Measurements from ENCODE around the gene ZNF423.

The ZNF423 gene

DNA sequence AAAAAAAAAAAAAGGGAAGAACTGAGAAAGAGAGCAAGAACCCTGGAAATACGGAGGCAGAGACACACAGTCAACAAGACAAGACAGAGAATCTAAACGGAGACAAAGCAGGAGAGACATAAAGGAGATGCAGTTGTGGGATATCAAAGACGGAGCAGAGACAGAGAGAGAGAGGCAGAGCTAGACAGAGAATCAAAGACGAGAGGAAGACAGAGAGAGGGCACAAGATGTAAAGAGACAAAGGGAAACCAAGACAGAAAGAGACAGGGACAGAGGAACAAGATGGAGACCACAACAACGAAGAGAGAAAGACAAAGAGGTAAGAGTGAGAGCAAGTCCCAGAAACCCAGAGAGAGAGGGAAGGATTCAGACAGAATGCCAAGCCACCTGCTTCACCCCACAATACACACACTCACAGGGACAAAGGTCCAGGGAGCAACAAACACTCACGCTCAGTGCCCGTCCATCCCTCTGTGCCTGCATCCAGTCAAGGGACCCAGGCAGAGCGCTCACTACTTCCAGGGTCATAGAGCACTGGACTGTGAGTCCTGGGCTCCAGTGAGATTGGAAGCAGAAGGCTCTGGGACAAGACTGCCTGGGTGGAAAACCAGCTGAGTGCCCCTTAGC is 393.4 kb downstream of the ZNF423 start:
- no peak for DNase-seq

DNA sequence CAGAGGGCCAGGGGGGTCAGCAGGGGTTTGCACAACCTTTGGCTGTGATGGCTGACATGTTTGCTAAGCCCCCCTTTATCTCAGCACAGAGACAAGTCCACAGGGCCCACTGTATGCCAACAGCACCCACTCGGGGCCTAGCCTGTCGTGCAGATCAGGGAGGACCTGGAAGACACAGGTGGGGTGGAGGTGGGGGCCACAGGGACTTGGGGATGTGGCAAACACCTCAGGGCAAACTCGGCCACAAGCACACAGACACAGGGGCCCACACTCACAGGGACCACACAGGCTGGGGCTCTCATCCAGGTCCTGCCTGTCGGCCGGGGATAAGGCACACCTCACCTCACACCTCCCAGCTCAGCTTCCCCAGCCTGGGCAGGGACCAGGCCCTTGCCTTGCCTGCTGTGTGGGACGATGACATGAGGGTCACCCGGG is 394.4 kb downstream of the ZNF423 start:
- no peak for DNase-seq

DNA sequence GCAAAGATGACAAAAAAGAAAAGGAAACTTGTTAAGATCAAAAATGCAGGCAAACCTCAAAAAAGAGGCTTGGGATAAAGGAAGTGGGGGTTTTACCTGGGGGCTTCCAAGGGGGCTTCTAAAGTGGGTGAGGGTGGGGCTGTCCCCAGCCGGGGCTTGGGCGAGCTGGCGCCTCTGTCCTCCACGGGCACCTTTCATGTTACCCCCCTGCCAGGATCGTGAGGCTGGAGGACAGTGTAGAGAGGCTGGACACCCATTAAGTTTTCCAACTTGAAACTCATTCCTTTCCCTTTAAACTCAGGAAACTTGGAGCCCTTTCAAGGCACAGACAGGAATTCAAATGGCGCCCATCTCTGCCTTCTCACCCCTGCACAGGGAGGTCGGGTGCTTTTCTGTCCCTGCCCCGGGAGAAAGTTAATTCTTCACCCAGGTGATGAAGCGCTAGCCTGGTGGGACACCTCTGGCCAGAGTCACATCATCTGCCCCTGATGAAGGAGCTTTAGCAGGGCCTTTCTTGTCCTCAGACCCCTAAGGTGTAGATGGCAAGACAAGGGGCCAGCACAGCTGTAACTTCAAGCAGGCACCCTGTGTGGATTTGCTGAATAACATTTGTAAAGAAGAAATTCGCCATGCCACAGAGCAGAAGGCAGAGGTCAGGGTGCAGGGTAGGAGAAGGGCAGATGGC is 395.0 kb downstream of the ZNF423 start:
- no peak for DNase-seq

DNA sequence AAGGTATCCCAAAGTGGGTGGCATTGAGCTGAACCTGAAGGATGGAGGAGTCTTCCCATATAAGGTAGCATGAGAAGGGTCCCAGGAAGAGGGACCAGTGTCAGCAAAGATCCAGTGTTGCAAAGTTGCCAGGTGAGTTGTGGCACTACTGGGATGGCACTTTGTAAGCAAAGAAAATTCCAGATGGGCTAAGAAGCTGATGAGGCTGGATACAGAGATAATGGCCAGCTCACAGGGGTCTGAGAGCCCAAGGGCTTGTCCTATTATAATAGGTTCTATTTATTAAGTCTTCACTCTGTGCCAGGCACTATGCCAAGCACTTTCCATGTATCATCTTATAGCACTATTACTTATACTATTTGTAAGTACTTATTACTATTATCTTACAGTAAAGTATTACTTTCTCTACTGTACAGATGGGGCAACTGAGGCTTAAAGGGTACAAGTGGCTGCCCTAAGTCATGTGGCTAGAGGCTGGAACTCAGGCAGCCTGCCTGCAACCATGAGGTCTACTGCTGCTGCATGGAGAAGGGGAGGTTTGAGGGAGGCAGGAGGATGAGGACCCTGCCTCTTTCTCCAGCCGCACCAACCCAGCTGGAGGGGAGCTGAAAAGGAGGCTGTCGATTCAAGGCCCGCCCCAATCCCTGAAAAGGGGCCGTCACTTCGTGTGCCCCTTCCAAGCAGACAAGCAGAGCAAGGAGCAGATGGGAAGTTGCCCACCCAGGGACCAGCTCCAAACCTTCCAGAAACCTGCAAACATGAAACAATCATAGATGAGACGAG is 395.8 kb downstream of the ZNF423 start:
- no peak for DNase-seq

DNA sequence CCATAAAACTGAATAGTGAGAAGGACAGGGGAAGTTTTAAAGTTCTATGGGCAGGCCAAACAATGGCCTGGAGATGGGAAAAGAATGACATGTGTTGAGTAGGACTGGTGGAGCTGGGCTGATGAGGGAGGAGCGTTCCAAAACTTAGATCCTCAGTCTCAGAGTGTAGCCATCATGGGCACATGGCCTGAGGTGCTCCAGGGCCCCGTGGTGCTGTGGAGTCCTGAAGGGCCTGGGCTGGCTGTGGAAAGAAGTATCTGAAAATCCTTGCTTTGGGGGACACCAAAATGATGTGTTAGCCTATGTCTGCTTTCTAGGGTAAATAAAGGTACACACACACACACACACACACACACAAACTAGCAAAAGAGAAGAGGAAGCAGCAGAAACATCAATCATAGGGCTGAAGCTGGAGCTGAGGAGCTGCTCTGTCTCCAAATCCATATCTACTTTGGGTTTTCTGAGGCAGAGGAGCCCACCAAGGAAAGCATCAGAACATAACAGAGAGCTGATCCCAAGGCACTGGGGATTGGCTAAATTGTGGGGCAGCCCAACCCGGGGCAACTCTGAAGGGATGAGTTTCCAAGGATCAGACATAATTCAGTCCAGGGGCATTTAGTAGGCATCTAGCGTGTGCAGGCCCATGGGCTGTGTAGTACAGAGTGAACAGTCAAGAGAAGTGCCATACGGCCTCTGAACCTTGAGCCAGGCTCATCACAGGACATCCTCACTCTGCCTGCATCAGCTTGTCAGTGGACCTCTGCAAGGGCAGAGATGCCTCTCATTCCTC is 397.1 kb downstream of the ZNF423 start:
- DNase-seq: no peak

DNA sequence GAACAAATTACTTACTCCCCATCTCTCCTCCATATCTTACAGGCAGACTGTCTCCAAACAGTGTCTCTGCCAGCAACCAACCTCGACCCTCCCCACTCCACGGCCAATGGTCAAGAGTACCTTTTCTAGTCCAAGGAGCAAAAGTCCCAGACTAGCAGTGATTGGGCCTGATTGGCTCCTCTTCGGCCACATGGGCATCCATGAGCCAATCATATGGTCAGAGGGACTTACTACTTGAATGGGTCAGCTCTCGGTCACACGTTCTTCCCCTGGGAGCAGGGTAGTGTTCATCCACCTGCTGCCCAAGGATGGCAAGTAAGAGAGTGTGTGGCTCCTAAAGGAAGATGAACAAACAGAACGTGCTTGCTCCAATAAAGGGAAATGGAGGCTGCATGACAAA is 397.7 kb downstream of the ZNF423 start:
- no peak for DNase-seq

DNA sequence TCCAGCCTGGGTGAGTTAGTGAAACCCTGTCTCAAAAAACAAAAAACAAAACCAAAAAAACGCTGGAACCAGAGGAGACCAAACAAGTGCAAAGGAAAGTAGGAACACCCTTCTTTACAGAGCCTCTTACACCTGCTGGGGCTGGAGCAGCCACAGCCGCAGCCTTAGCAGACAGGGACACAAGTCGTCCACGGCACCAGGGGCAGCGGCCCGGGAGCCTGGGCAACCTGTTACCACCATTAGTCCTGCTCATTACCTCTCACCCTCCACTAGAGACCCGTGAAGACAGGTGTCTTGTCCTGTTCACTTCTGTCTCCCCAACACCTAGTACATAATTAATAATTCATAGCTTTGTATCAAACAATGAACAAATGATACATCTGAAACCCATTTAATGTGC is 398.7 kb downstream of the ZNF423 start:
- DNase-seq: no peak

DNA sequence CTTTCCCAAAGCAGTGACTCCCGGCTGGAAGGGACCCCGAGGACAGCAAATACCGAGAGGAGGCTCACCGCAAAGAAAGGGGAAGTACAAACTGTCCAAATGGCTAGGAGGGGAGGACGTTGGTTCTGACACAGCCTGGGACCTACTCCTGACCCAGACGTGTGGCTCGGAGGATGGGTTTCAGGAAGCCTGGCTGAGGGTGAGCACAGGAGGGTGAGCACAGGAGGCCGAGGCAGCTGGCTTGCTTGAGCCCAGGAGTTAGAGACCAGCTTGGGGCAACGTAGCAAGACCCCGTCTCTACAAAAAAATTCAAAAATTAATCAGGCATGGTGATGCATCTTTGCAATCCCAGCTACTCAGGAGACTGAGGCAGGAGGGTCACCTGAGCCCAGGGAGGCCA is 399.1 kb downstream of the ZNF423 start:
- DNase-seq: no peak

DNA sequence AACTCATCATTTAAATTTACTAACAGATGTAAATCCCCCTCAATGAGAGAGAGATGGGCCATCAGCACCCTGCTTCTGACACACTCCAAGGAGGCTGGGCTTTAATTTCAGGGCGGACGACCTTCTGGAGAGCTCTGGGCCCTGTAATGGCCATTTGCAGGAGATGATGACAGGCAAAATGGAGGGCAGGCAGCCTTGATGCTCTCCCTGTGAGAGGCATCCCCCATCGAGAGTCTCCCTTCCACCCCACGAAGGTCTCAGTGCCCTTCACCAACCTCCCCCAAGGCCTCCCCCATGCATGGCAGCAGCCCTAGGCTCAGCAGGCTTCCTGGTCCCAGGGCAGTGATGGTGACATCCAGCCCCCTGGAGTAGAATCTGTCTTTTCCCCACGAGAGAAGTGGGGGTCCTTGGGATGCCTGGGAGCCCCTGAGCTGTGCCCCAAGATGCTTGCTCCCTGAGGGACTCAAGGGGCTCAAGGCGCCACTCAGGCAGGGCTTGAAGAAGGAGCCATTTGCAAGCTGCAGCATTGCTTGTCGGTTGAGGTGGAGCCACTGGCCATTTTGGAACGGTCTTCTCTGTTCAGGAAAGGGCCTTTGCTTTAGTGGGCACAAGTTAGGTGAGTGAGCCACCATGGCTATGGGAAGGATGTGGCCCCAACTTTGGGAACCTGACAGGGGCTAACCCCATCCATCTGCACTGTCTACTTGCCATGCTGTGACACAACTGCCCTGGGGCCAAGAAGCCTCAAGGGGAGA is 399.7 kb downstream of the ZNF423 start:
- no peak for DNase-seq

DNA sequence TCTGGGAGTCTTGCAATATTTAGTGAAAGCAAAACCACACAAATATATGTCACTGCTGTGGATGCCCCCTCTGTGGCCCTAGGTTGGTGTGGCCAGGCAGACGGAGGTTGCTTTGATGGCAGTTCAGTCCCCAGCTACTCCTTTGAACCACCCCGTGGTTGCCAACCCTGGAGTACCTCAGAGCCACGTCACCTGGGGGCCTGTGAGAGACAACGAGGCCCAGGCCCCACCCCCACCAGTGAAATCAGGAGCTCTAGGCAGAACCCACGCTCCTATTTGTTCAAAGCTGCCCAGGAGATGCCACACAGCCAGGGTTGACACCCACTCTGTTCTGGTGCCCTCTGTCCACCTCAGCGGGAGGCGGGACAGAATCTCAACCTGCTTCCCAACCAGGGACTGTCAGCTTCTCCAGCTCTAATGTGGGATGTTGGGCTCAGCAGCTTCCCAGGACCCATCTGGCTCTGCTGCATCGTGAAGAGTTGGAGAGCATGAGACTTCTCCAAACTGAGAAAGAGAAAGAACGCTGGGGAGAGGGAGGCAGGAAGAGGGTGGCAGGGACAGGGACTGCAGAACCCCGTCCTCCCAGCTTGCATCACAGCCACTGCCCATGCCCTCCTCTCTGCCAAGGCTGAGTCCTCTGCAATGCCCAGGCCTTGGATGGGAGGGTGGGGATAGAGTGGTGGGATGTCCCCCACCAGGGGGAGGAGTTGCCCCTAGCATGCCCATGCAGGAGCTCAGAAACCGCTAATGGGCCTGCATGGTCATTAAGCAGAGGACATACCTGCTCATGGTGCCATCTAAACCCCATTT is 400.5 kb downstream of the ZNF423 start:
- no peak for DNase-seq

DNA sequence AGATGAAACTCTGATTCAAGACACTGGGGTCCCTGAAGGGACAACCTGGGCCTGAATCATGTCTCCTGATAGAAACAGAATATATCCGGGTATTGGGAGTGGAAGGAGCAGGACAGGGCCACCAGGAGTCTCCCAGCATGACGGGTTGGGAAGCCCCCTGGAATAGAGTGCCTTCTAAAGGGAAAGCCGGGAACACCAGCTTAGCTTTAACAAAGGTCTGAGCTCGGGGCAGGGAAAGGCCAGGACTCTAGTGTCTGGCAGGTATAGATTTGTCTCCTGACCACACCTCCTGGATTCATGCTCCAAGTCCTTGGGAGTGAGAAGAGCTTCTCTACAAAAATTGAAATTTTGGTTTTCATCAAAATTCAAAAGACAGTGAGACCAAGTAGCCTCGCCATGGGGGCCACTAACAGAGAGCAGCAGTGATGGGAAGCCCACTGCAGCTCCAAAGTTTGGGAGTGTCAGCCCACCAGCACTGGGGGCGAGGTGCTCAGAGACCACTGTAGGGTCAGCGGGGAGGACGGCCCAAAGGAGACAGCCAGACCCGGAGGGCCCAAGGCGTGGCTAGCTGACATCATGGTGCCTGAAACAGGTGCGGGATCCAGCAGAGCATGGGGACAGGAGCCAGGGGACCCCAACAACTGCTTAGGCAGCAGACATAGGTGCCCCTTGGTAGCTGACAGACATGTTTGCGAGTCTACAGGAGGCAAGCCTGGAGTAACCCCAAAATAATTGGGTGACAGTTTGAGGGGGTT is 401.3 kb downstream of the ZNF423 start:
- DNase-seq: no peak

DNA sequence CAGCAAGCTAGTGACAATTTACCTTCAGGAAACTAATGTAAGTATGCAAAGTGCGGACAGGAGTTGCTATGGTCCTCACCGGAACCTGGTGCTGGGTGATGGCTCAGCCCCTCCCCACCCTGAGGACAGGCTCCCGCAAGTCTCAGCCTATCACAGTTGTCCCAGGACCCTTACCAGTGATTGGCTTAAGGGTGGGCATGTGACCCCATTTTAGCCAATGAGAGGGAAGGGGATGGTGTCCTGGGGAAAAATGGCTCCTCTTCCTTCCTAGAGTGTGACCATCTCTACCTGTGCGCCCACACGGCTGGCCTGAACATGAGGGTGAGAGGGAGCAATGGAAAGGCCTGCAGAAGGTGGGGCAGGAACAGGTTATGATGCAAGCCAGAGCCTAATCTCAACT is 401.9 kb downstream of the ZNF423 start:
- DNase-seq: no peak

DNA sequence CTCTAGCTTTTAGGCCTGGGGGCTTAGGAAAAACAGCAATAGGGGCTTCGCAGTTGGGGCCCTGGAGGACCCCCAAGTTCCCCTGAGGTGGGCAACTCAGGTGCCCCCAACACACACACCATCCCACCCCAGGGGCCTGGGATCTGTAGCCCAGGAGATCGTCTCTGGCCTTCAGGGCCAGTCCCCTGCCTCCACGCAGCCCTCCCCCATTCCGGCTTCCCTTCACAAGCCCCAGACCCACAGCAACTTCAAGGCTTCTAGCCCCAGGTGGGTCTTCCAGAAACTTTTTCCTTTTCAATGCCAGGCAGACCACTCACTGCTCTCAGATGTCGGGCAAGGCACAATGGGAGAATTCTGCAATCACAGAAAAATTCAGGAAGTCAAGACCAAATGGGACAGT is 402.9 kb downstream of the ZNF423 start:
- DNase-seq: no peak

DNA sequence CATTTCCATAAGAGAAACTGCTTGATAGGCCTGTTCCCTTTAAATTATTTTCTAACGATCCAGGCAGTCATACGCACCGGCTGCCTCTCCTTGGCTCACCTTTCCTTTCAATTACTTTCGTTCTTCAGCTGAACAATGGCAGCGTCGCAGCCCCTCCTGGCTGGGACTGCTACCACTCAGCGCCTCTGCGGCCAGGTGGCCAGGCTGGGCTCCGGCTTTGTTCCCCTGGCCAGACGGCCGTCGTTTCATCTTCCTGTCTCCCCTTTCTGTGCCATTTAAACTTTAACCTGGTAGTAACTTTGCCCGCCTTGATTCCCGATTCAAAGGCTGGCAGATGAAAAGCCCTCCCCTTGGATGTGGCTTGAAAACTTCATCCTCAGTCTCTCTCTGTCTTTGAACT is 403.3 kb downstream of the ZNF423 start:
- DNase-seq: no peak

DNA sequence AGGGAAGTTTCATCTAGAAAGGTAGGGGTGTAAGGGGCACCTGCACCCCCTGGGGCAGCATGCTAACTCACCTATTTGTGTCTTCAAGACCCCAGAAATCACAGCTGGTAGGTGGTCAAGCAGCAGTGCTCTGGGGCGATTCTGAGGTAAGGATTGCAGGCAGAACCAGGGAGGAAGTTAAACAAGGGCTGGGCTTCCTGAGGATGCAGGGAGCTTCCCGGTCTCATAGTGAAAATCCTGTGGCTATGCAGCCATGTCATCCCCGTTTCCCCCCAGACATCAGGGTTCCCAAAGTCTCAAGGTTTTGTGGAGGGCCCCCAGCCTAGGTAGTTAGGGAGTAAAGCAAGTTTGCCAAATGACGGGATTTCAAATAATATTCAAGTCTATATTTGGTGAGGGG is 403.8 kb downstream of the ZNF423 start:
- DNase-seq: no peak

DNA sequence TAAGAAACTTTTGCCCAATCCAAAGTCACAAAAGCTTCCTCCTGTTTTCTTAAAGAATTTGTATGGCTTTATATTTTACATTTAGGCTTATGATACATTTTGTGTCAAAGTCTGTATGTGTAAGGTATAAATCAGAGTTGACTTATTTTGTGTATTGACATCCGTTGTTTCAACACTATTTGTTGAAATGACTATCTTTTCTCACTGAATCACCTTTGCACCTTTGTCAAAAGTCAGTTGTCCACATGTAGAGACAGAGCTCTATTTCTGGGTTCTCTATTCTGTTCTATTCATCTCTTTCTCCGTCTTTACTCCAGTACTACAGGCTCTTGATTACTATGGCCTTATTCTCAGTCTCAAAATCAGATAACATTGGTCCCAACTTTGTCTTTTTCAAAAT is 409.1 kb downstream of the ZNF423 start:
- no peak for DNase-seq

DNA sequence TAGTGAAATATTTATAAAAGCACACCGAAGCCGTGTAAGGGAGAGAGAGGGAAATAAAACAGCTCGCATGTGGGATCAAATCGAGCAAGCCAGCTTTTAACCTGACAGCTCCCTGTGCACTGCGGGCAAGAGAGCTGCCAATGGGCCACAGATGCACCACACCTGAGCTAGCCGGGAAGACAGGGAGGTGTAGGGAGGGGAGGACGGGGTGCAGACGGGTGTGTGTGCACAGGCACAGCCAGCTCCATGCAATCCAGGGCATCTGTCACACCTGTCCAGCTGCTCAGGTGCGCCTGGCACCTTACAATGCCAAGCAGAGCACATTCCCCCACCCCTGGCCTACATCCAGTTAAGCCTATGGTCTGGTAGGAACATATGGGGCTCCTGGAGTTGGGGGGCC is 412.3 kb downstream of the ZNF423 start:
- DNase-seq: no peak

DNA sequence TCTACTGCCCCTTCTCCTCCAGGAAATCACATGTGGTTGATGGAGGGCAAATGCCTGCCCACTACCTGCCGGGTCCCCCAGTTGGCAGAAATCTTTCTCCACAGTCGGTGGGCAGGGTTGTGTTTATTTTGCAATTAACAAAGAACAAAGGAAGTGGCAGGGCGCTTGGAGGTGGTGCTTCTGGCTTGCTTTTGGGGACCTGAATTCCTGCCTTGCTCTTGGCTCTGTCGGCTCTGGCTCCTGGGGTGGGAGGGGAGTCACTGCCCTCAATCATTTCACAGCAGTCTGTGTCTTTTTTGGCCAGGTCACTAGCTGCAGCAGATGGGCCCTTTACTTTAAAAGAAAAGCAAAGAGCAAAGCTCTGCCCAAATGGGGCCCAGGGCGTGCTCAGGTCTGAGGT is 413.1 kb downstream of the ZNF423 start:
- DNase-seq: no peak

DNA sequence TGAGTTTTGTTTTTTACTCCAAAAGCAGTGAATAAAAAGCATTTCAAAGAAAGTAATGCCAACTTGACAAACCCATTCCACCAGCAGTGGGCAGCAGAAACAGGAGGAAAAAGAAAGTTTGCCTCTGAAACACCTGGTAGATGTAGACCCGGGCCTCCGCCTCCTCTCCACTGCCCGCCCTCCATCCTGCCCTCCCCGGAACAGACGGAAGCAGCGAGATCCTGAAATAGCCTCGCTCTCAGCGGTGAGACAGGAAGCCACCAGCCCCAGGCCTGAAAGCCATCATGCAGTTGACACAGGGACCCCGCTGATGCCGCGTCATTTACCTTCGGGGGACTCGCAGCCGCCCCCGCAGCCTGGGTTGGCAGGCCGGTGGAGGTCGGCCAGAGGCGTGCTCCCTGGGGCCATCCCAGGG is 414.5 kb downstream of the ZNF423 start:
- DNase-seq: peak; percentile 76

DNA sequence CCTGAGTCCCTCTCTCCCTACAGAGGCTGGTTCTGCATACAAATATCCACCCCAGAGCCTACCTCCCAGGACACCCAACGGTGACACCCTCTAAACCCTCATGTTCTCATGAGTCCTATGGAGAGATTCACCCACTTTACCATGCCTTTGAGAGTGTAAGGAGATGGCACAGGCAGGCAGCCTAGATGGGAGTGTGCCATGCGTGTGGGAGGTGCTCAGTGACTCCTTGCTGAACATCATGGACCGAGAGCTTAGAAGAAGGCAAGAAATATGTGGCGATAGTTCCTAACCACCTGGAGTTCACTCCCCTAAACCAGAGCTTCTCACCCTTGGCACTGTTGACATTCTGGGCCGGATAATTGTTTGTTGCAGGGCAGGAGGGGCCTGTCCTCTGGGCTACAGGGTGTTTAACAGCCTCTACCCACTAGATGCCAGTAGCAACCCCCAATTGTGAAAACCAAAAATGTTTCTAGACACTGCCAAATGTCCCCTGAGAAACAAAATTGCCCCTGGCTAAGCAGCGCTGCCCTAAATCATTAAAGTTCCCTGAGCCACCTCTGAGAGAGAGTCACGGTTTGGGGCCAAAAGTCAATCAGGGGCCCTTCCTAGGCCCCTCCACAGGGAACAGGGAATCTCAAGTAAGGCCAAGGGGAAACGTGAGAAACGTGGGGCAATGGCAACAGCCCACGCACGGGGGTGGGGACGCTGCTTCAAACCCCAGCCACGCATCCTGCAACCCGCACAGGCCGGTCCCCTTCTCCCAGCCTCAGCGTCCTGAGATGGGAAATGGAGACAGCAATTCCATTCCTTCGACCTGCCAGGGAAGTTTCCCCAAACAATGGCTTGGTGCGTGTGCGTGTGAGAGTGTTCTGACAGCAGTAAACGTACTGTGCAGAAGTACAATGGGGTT is 415.5 kb downstream of the ZNF423 start:
- DNase-seq: peak; percentile 8
